ENCODE measurements around the gene LRRC3.

The LRRC3 gene

GRCh38 chr21:44440241-44441040 lies 14.9 kb upstream of the LRRC3 start:
- no peak for FAIRE-seq

- no peak for FAIRE-seq
Measured at GRCh38 chr21:44441041-44441400, 14.3 kb upstream of the LRRC3 start.

DNA sequence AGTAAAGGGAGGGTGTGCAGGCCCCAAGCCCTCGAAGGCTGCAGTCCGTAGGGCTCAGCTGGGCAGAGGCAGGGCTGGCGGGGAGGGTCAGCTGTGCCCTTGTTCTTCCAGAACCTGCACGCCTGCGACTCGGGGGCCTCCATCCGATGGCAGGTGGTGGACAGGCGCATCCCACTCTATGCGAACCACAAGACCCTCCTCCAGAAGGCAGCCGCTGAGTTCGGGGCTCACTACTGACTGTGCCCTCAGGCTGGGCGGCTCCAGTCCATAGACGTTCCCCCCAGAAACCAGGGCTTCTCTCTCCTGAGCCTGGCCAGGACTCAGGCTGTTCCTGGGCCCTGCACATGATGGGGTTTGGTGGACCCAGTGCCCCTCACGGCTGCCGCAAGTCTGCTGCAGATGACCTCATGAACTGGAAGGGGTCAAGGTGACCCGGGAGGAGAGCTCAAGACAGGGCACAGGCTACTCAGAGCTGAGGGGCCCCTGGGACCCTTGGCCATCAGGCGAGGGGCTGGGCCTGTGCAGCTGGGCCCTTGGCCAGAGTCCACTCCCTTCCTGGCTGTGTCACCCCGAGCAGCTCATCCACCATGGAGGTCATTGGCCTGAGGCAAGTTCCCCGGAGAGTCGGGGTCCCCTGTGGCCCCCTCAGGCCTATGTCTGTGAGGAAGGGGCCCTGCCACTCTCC lies 13.6 kb upstream of the LRRC3 start:
- no peak for FAIRE-seq

GRCh38 chr21:44442266-44443125 lies 12.8 kb upstream of the LRRC3 start:
- FAIRE-seq, result no peak

GRCh38 chr21:44443291-44443890 lies 11.9 kb upstream of the LRRC3 start:
- no peak for FAIRE-seq

GRCh38 chr21:44443891-44444285 lies 11.4 kb upstream of the LRRC3 start:
- FAIRE-seq, result no peak

GRCh38 chr21:44444286-44444931 lies 10.9 kb upstream of the LRRC3 start:
- no peak for FAIRE-seq

- no peak for FAIRE-seq
Measured at GRCh38 chr21:44445145-44445812, 10.0 kb upstream of the LRRC3 start.

- no peak for FAIRE-seq
Measured at GRCh38 chr21:44448651-44449131, 6.6 kb upstream of the LRRC3 start.

DNA sequence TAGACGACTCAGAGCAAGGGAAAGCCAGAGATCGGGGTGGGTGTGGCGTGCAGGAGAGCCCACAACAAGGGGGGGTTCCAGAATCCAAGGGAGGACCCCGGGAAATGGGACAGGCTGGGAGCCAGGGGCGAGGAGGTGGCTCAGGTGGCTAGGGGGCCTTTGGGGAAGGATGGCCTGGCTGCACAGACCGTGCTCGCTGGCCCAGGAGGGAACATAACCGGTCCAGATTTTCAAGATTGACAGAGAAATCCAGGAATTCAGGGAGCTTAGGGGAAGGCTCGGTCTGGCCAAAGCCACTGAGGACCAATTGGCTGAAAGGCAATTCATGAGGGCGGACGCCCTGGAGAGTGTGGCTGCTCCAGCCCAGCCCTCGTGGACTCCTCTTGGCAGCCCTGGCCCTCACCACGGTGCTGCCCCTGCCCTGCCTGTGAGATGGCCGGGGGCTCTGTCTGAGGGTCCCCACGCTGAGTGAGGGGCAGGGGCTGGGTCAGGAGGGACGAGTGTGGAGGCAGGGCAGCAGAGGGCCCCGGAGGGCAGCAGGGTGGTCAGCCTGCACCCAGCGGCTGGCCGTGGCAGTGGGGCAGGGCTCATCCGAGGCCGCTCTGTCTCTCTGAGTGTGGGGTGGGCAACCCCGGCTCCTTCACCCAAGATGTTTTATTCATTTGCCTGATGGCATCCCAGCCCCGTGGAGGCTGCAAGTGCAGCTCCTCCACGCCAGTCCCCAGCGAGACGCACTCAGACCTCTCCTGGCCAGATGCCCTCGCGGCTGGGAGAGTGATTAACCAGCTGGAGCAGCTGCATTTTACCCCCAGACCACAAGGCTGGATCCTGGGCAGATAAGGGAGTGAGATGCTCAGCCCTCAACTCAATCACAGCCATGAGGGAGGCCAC lies 5.6 kb upstream of the LRRC3 start:
- FAIRE-seq, result no peak

- FAIRE-seq, result no peak
Measured at GRCh38 chr21:44450402-44450801, 4.9 kb upstream of the LRRC3 start.

DNA sequence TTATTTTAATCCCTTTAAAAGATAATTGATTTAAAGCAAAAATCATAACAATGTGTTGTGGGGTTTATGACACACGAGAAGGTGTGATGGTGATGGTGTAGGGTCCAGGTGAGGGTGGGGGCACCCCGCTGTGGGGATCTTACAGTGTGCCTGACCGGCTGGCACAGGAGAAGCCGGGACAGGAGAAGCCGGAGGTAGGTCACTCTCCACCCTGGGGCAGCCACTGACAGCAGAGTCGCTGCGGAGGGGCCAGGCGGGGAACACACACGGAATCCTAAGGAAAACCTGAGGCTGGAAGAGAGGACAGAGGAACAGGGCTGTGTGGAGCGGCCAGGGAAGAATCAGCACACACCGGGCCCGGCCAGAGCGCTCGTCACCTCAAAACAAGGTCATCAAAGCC lies 4.3 kb upstream of the LRRC3 start:
- no peak for FAIRE-seq

- no peak for FAIRE-seq
Measured at GRCh38 chr21:44453120-44453519, 2.2 kb upstream of the LRRC3 start.

DNA sequence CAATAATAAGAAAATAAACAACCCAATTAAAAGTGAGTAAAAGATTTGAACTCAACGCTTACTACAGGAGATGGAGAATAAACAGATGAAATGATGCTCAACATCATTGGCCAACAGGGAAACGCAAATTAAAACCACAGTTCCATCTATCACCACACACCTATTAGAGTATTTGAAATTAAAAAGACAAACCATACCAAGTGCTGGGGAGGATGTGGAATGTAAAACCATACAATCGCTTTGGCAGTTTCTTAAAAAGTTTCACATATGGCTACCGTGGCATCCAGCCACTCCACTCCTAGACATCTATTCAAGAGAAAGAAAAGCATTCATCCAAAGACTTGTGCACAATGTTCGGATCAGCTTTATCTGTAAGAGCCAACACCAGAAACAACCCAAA lies 1.3 kb upstream of the LRRC3 start:
- FAIRE-seq, result no peak

GRCh38 chr21:44455524-44456213 lies 359 bp downstream of the LRRC3 start:
- no peak for FAIRE-seq

DNA sequence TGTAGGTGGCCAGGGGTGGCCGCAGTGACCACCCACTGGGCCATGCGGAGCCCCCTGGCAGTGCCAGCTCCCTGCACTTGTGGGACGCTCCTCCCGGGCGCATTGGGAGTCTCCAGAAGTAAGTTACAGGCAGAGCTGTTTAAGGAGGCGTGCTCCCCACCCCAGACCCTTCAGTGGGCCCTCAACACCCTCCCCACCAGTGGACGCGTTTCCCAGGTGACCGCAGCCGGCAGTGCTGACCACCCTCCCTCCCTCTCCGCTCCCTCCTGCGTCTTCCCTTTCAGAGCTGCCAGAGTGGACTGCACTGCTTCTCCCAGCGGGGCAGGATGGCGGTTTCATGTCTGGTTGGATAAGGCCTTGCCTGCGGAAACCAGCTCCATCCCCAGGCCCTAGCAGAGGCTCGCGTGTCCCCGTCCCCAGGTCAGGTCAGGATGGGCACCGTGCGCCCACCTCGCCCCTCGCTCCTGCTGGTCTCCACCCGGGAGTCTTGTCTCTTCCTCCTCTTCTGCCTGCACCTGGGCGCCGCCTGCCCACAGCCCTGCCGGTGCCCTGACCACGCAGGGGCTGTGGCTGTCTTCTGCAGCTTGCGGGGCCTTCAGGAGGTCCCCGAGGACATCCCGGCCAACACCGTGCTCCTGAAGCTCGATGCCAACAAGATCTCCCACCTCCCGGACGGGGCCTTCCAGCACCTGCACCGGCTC lies 1.1 kb downstream of the LRRC3 start:
- no peak for FAIRE-seq

- no peak for FAIRE-seq
Measured at GRCh38 chr21:44456915-44457736, 1.8 kb downstream of the LRRC3 start.

DNA sequence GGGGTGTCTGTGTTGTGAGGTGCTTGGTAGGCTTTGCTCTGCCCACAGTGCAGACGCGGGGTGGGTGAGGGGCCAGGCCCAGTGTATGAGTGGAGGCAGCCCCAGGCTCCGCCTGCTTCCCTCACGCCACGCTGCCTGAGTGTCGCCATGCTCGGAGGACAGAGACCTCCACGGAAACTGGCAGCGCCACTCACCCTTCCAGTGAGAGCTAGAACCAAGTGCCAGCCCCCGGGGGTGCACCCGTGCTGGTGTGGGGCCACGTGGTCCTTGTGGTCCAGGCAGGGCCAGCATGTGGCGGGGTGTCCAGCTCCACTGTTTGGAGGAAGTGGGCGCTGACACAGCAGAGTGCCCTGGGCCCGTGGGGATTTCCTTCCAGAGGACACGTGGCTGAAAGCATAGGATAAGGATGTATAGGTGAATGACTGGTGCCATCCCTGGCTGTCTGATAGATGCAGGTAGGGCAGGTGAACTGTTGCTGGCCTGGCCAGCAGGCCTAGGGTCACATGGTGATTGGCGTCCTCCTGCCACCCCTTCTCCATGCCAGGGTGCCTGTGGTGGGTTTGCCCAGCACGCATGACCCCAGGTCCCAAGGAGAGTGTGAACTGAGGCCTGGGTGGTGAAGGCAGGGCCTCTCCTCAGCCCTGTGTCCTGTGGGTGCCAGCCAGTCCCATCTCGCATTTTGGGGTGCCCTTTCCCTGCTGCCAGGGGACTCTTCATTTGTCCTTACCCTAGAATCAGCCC lies 3.8 kb downstream of the LRRC3 start:
- FAIRE-seq, result no peak
